ENCODE data around the gene ADCK1.

ADCK1 gene

DNA sequence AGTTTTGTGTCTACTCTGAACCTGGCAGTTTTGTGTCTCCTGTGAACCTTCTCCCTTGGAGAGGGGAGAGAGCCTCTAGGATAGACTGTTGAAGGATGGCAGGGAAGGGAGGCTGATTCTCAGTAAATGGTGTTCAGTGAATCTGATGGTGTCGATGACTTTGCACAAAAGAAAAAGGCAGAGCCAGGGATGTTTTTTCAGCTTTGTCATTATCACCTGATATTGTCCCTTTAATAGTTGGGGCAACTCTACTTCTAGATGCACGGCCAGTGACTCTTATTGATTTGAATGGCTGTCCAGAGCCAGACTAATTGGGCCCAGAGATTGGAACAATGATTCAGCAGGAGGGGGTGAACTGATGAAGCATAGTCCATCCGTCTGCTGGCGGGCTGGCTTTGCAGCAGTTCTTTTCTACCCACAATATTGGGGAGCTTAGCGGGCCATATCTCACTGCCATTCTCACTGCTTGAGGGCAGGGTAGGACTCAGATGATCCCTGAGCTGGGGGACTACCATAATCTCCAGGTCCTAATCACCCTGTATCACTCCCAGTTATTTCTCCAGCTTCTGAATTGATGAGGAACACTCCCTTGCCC is 93.1 kb downstream of the ADCK1 start:
- TF ChIP-seq GATA2 (IDR thresholded peaks at IDR 0.05; ENCODE audit: low read depth, low read length): no peak
- no peak for TF ChIP-seq GATA3 (IDR thresholded peaks at IDR 0.05; ENCODE audit: low read depth, low read length)

DNA sequence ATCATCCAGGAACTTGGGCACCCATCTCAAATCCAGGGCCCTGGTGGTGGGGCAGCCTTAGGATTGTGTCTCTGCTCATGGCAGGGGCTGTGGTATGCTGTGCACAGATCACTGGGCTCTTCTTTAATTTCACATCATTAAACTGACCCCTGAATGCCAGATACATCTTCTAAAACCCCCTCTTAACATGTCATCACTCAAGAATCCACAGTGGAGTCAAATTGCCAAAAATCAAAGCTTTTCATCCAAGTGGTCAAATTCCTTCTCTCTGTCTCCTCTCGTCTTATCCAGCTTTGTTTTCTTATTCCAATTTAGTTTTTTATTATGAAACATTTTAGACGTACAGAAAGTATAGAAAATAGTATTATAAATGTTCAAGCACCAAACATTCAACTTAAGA is 97.5 kb downstream of the ADCK1 start:
- no peak for TF ChIP-seq GATA3 (IDR thresholded peaks at IDR 0.05; ENCODE audit: low read depth, low read length)

DNA sequence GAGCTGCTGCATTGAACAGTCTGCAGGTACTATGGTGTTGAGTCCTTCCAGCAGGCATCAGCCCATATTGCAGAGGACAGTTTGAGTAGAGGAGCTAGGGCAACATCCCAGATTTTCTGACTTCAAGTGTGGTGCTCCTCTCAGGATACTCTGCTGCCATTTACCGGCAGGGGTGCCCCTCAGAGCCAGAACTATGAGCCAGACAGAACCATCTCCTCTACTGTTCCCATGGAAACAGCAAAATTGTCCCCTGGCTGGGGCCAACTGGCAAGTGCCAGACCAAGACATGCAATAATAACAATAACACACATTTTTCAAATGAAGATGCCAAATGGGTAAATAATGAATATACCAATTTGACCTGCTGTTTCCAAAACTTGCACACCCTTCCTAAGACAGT is 102.9 kb downstream of the ADCK1 start:
- TF ChIP-seq GATA3 (IDR thresholded peaks at IDR 0.05; ENCODE audit: low read depth, low read length) (no peak), GATA2 (IDR thresholded peaks at IDR 0.05; ENCODE audit: low read depth, low read length) (no peak)

DNA sequence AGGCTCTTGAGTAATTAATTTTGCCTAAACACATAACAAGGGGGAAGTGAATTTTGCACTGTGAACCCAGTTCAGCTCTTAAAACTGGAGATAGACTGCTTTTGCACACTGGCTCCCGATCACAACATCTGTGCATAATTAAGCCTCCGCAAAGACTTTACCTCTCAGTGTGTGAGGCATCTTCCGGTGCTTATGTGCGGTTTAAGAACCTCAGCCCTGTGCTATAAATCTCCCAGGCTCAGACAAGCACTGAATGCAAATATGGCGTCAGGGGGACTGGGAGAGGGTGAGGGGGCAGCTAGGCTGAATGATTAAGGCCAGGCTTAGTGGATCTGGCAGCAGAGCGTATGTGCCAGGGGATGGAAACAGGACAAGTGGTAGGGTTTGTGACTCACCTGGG is 103.3 kb downstream of the ADCK1 start:
- TF ChIP-seq GATA2 (IDR thresholded peaks at IDR 0.05; ENCODE audit: low read depth, low read length) (no peak), GATA3 (IDR thresholded peaks at IDR 0.05; ENCODE audit: low read depth, low read length) (no peak)

DNA sequence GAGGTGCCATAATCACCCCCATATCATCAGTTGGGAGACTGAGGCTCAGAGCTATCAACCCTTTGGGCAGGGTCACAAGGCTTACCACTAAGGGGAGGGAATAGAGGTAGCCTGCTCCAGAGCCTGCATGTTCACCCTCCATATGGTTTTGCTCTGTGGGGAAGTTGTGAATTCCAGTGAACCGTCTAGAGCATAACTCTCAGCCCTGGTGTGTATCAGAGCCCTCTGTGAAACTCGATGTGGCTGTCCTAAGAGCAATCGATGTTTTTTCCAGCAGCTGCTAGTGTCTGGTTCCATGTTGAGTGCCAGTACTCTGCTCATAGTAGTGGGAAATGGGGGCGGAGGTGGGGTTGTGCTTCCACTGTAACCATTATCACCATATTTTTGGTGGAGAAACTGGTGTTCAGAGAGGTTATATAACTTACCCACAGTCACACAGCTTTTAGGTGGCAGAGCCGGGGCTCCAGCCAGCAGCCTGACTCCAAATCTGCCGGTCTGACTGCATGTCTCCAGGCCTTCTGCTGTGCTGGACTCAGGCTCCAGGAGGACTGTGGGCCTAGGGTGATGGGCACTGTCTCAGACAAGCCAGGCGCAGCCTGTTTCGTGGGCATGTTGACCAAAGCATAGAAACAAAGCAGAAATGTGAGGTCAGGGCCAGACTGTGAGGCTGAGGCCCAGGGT is 104.2 kb downstream of the ADCK1 start:
- TF ChIP-seq GATA2 (IDR thresholded peaks at IDR 0.05; ENCODE audit: low read depth, low read length) (no peak), GATA3 (IDR thresholded peaks at IDR 0.05; ENCODE audit: low read depth, low read length) (no peak)

DNA sequence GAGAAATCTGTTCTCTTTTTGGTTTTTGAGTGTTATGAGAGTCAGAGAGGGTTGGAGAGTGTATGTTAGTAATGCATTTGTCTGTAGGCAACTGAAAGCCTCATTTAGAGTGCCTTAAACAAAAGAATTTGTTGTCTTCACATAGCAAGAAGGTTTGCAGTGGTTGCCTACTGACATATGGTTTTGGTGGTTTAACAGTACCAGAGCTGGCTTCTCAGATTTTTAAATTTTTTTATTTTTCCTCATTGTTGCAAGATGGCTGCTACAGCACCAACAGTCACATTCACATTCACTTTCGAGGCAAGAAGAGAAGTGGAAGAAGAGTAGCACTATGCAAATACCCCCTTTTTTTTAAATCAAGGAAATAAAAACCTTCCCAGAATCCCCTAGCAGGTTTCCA is 106.5 kb downstream of the ADCK1 start:
- TF ChIP-seq GATA3 (IDR thresholded peaks at IDR 0.05; ENCODE audit: low read depth, low read length) (no peak), GATA2 (IDR thresholded peaks at IDR 0.05; ENCODE audit: low read depth, low read length) (no peak)

DNA sequence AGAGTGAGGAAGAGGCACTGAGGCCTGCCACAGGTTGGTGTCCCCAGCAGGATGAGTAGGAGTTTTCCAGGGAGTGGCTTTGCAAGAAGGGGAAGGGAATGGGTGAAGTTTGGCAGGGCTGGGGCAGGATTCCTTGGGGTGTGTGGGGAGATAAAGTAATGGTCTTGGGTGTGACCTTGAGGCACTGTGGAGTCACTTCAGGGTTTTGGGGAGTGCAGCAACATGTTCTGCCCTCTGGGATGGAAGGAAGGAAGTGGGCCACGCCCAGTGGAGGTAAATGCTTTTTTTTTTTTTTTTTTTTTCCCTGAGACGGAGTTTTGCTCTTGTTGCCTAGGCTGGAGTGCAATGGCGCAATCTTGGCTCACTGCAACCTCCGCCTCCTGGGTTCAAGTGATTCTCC is 108.9 kb downstream of the ADCK1 start:
- no peak for TF ChIP-seq GATA3 (IDR thresholded peaks at IDR 0.05; ENCODE audit: low read depth, low read length)
- no peak for TF ChIP-seq GATA2 (IDR thresholded peaks at IDR 0.05; ENCODE audit: low read depth, low read length)

DNA sequence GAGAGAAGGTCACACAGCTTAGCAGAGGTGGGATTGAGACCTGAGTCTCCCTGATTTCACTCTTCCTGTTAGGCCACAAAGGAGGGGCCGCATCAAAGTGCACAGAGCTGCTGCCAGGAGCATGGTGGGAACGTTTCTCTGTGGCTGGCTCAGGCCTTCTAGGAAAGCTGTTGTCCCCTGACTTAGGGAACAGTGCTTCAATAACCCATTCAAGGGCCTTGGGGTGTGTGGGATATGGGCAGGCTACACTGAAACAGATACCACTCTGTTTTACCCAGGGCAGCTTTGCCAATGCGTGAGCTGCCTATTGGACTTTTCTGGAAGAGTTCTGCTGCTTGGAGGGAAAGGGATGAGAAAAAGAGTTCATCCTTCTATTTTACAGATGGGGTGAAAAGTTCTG is 110.0 kb downstream of the ADCK1 start:
- TF ChIP-seq GATA2 (IDR thresholded peaks at IDR 0.05; ENCODE audit: low read depth, low read length): no peak
- no peak for TF ChIP-seq GATA3 (IDR thresholded peaks at IDR 0.05; ENCODE audit: low read depth, low read length)

DNA sequence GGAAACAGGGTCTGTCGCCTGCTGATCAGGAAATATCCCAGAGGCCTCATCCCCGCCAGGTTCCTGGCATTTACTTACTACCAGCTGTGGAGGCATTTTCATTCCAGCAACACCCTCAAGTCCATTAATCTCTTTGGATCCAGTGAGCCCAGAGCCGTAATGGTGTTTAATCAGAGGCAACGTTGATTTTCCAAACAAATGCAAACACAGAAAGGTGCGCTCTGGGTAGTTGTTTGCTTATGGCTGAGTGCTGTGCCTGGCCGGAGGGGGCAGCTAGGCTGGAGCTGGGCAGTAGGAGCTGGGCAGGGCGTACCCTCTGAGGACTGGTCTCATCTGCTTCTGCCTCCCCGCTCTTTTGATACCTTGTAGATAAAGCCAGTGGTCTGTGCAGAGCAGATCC is 110.6 kb downstream of the ADCK1 start:
- no peak for TF ChIP-seq GATA3 (IDR thresholded peaks at IDR 0.05; ENCODE audit: low read depth, low read length)
- no peak for TF ChIP-seq GATA2 (IDR thresholded peaks at IDR 0.05; ENCODE audit: low read depth, low read length)

DNA sequence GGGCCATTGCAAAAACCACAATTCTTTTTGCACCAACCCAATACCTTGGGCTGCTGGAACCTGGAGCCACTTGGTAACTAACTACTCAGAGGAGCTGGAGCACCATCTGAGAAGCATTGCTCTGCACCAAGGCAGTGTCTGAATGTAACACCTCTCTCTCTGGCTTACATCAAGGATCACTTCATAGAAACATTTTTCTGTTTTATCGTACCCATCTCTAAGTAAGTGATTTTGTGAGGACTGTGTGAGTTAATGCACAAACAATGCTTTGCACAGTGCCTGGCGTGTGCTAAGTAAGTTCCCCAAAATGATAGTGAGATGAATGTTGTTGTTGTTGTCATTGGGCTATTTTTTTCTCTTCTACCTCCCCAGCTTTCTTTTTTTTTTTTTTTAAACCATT is 111.4 kb downstream of the ADCK1 start:
- no peak for TF ChIP-seq GATA3 (IDR thresholded peaks at IDR 0.05; ENCODE audit: low read depth, low read length)
- TF ChIP-seq GATA2 (IDR thresholded peaks at IDR 0.05; ENCODE audit: low read depth, low read length): no peak

DNA sequence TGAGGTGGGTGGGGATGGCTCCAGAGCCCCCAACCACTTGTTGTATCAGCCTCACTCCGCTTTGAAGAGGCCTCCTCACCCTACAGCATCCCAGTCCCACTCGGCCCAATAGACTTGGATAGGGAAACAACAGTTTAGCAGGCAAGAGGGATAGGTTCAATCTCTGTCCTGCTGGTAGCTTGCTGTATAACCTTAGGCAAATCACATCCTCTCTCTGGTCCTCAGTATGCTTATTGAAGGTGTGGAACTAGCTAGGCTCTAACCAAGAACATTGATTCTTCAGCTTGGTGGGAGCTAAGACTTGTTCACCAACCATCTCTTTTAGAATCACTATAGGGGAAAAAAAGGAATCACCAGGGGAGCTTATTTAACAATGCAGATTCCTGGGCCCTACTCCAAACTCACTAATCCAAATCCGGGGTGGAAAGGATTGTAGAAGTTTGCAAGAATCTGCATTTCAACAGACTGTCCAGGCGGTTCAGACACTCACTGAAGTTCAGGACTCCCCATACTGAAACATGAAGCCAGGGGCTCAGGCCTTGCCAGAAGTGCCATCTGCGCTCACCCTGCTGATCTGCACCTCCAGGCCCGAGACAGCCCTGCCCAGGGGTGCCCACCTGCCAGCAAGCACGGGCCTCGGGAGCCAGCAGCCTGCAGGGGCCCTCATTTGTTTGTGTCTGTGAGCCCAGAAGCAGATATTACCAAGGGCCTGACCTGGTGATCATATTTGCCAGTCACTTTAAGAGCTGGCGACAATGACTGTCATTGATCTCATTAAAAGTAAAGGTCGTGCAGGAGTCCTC is 113.0 kb downstream of the ADCK1 start:
- TF ChIP-seq GATA2 (IDR thresholded peaks at IDR 0.05; ENCODE audit: low read depth, low read length) (no peak), GATA3 (IDR thresholded peaks at IDR 0.05; ENCODE audit: low read depth, low read length) (no peak)

DNA sequence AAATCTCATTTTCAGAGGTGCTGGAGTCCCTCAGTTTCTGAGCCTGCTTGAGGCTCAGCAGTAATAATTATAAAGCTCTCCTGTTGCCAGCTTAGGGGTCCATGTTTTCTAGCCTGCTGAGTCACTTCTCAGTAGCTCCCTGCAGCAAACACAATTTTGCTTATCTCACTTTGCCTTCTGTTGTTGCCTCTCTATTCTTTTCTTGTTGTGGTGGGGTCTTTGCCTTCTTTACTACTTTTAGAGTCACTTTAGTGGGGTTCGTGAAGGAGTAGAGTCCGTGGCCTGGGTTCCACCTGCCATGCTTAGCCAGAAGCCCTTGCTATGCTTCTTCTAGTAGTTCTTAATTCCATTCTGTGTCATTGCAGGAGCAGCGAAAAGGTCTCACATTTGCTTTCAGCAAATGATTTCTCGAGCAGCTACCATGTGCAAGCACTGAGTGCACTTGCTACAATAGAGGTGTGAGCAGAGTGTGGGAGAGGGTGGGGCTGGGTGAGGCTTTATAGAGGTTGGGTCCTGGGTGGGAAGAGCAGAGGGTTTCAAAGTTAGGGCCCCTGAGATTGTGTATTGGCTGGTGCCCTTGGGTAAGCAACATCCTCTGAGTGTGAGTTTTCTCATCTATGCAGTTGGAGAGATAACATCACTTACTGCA is 114.3 kb downstream of the ADCK1 start:
- TF ChIP-seq GATA2 (IDR thresholded peaks at IDR 0.05; ENCODE audit: low read depth, low read length) (no peak), GATA3 (IDR thresholded peaks at IDR 0.05; ENCODE audit: low read depth, low read length) (no peak)

DNA sequence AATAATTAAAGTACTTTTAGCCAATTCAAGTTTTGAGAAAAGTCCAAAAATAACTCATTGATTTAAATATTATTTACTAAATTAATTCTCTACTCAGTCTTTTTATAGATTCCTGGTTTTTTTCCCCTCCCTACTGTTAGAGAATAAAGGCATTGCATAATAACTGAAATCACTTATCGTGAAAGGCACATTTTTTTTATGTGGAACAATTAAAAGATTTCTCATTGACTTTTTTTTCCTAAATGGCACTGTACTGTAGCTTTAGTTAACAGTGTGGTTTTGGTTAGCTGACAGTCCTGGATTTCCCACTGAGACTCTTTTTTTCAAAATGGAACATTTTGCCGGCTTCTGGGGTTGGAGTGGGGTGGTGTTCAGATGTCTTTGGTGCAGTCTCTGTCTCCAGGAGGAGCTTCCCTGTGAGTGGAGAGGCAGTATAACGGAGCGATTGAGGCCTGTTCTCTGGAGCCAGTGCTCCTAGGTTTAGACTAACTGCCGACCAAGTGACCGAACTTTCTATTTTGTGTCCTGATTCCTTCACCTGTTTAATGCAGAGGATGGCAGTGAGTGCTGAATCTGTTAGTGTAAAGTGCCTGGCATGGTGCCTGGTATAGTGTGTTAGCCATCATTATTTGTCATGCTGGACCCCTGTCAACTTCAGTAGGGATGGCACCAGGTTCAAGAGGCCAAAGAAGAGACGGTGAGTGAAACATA is 117.7 kb downstream of the ADCK1 start:
- TF ChIP-seq GATA2 (IDR thresholded peaks at IDR 0.05; ENCODE audit: low read depth, low read length) (no peak), GATA3 (IDR thresholded peaks at IDR 0.05; ENCODE audit: low read depth, low read length) (no peak)

DNA sequence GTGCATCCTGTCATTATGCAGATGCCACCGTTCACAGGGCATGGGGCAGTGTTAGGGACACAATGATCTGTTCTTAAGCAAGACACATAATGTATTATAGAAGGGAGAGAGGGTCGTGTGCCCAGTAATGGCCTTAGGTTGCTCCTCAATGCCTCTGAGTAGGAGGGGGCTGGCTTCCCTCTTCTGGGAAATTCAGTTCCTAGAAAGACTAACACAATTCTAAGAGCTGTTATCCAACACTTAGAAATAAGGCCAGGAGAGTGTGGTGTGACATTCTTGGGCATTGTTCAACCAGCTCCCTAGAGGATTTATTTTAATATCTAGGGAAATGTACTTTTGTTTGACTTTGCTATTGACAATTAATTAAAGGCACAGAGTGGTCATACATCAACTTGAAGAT is 118.5 kb downstream of the ADCK1 start:
- TF ChIP-seq GATA2 (IDR thresholded peaks at IDR 0.05; ENCODE audit: low read depth, low read length): no peak
- TF ChIP-seq GATA3 (IDR thresholded peaks at IDR 0.05; ENCODE audit: low read depth, low read length): no peak
